H1 (cell line): ENCODE data around the gene CPO. TPM values are rescaled to one million over a fixed set of nuclear protein-coding genes. Genes with fewer than 3 reads are reported as not detected.

Experiments
- CTCF ChIA-PET: fragments of 300-600 bp; sonication (Branson Sonifier 250); formaldehyde crosslinking; loops from one replicate; lab custom pipeline; 2021; ENCODE audit not compliant: partially characterized antibody; lab: Charles Lee
- POLR2A ChIA-PET: fragments of 300-600 bp; sonication (Branson Sonifier 250); formaldehyde crosslinking; loops from one replicate; lab custom pipeline; 2021; ENCODE audit warnings: inconsistent platforms; ENCODE audit not compliant: partially characterized antibody; lab: Charles Lee
- DNase-seq, 2 experiments: peaks; one replicate each; pipeline versions ENCODE4 v3.0.0 to v3.0.0-alpha.2; 2010 to 2022; ENCODE audit warnings: low spot score in 2 of 2, low read depth in 1 of 2, mixed read lengths in 1 of 2
- FAIRE-seq: peaks from 2 replicates; lab custom pipeline; 2011; peaks lifted over from hg19 to GRCh38; lab: Jason Lieb, UNC
- H2AFZ ChIP-seq: 2 replicates; pipeline ENCODE4 v1.8.1; 2012; ENCODE audit warnings: low read length, inconsistent platforms
- H2AK5ac ChIP-seq: 2 replicates; pipeline ENCODE4 v1.6.1; 2013; ENCODE audit warnings: low read depth, low read length
- H2BK120ac ChIP-seq: replicated peaks from 2 replicates; pipeline ENCODE3; 2013; ENCODE audit warnings: low read depth, low read length, inconsistent platforms
- H2BK12ac ChIP-seq: 2 replicates; pipeline ENCODE4 v1.6.1; 2013; ENCODE audit warnings: low read depth, low read length
- H2BK15ac ChIP-seq: 2 replicates; pipeline ENCODE4 v1.6.1; 2013; ENCODE audit warnings: low read length
- H2BK20ac ChIP-seq: 2 replicates; pipeline ENCODE4 v1.6.1; 2013; ENCODE audit warnings: low read length
- H2BK5ac ChIP-seq: 2 replicates; pipeline ENCODE4 v1.6.1; 2013; ENCODE audit warnings: low read depth, low read length
- H3K14ac ChIP-seq: 2 replicates; pipeline ENCODE4 v1.6.1; 2013; ENCODE audit warnings: inconsistent platforms; ENCODE audit not compliant: insufficient read length
- H3K18ac ChIP-seq: 2 replicates; pipeline ENCODE4 v1.6.1; 2013; ENCODE audit warnings: low read length; ENCODE audit errors: extremely low read depth
- H3K23ac ChIP-seq: 2 replicates; pipeline ENCODE4 v1.6.1; 2013; ENCODE audit warnings: inconsistent platforms; ENCODE audit not compliant: insufficient read length
- H3K23me2 ChIP-seq: 2 replicates; pipeline ENCODE4 v1.6.1; 2013; ENCODE audit warnings: low read depth, low read length
- H3K27ac ChIP-seq: 2 replicates; pipeline ENCODE4 v1.6.1; 2011; ENCODE audit warnings: low read depth, low read length, inconsistent platforms
- H3K27me3 ChIP-seq, 4 experiments: replicated peaks in 1 of 4; 1 replicate in 1 of 4; 2 replicates in 3 of 4; pipeline versions ENCODE4 v1.6.1 to v1.8.1; 2011 to 2013; ENCODE audit warnings: low read length in 3 of 4, mild to moderate bottlenecking in 3 of 4, inconsistent platforms in 2 of 4, mixed read lengths in 2 of 4, moderate library complexity in 1 of 4; ENCODE audit not compliant: control insufficient read depth in 3 of 4, insufficient read depth in 3 of 4; ENCODE audit errors: extremely low read depth in 1 of 4
- H3K36me3 ChIP-seq, 4 experiments: 2 replicates each; pipeline versions ENCODE4 v1.6.1 to v1.8.1; 2011 to 2013; ENCODE audit warnings: mild to moderate bottlenecking in 4 of 4, low read length in 3 of 4, moderate library complexity in 2 of 4, control low read depth in 1 of 4, inconsistent platforms in 1 of 4; ENCODE audit not compliant: insufficient read depth in 4 of 4, control insufficient read depth in 2 of 4
- H3K4ac ChIP-seq: replicated peaks from 2 replicates; pipeline ENCODE3; 2013; ENCODE audit warnings: low read length, low read depth, mixed read lengths, inconsistent platforms; ENCODE audit not compliant: insufficient read length
- H3K4me1 ChIP-seq, 4 experiments: replicated peaks in 1 of 4; 1 replicate in 1 of 4; 2 replicates in 3 of 4; pipeline versions ENCODE4 v1.6.1 to v1.8.1; 2011 to 2013; ENCODE audit warnings: low read length in 3 of 4, inconsistent platforms in 2 of 4, mixed read lengths in 1 of 4; ENCODE audit not compliant: insufficient read depth in 4 of 4, control insufficient read depth in 3 of 4
- H3K4me2 ChIP-seq, 2 experiments: 2 replicates each; pipeline versions ENCODE4 v1.6.1 to v1.8.1; 2011 to 2013; ENCODE audit warnings: low read depth in 2 of 2, low read length in 2 of 2, control low read depth in 1 of 2, inconsistent platforms in 1 of 2, mild to moderate bottlenecking in 1 of 2; ENCODE audit not compliant: insufficient read depth in 1 of 2
- H3K4me3 ChIP-seq, 4 experiments: fragments of 200-600, 300-600 bp in 1 of 4; sonication (generic), shearing (Covaris generic), sonication (Bioruptor Twin) in 1 of 4; 2 replicates each; pipeline versions ENCODE4 v1.5.1 to v1.8.1; 2011 to 2016; ENCODE audit warnings: low read length in 4 of 4, low read depth in 3 of 4, control low read depth in 2 of 4, inconsistent platforms in 2 of 4, mild to moderate bottlenecking in 2 of 4, mixed read lengths in 1 of 4, moderate library complexity in 1 of 4; ENCODE audit not compliant: insufficient read depth in 2 of 4; ENCODE audit errors: extremely low read depth in 1 of 4
- H3K56ac ChIP-seq: replicated peaks from 2 replicates; pipeline ENCODE3; 2013; ENCODE audit warnings: low read depth, mild to moderate bottlenecking, mixed read lengths, low read length, inconsistent platforms; ENCODE audit not compliant: insufficient read length
- H3K79me1 ChIP-seq: 2 replicates; pipeline ENCODE4 v1.6.1; 2013; ENCODE audit warnings: low read depth, low read length, control low read depth
- H3K79me2 ChIP-seq, 2 experiments: 2 replicates each; pipeline versions ENCODE4 v1.6.1 to v1.8.1; 2012 to 2013; ENCODE audit warnings: low read length in 2 of 2, mild to moderate bottlenecking in 2 of 2, inconsistent platforms in 1 of 2; ENCODE audit not compliant: insufficient read depth in 2 of 2, control insufficient read depth in 1 of 2
- H3K9ac ChIP-seq, 4 experiments: replicated peaks in 1 of 4; 1 replicate in 1 of 4; 2 replicates in 3 of 4; pipeline versions ENCODE4 v1.6.1 to v1.8.1; 2011 to 2013; ENCODE audit warnings: low read depth in 3 of 4, low read length in 3 of 4, control low read depth in 2 of 4, mild to moderate bottlenecking in 2 of 4, moderate library complexity in 2 of 4, inconsistent platforms in 1 of 4; ENCODE audit errors: extremely low read depth in 1 of 4
- H3K9me3 ChIP-seq, 2 experiments: 2 replicates each; pipeline versions ENCODE4 v1.6.1 to v1.8.1; 2012 to 2013; ENCODE audit warnings: mild to moderate bottlenecking in 2 of 2, moderate library complexity in 2 of 2, control low read depth in 1 of 2, inconsistent platforms in 1 of 2, low read depth in 1 of 2, low read length in 1 of 2, mixed read lengths in 1 of 2; ENCODE audit not compliant: insufficient read depth in 2 of 2
- H4K20me1 ChIP-seq, 2 experiments: replicated peaks in 1 of 2; 2 replicates each; pipeline versions ENCODE3 to v1.8.1; 2011 to 2013; ENCODE audit warnings: inconsistent platforms in 2 of 2, low read length in 2 of 2, mild to moderate bottlenecking in 1 of 2; ENCODE audit not compliant: insufficient read depth in 2 of 2, control insufficient read depth in 1 of 2
- H4K5ac ChIP-seq: 2 replicates; pipeline ENCODE4 v1.6.1; 2013; ENCODE audit warnings: low read length, low read depth, mixed read lengths, inconsistent platforms; ENCODE audit not compliant: insufficient read length
- H4K8ac ChIP-seq: 2 replicates; pipeline ENCODE4 v1.8.0; 2013; ENCODE audit warnings: mild to moderate bottlenecking, moderate library complexity, low read length, inconsistent platforms; ENCODE audit not compliant: insufficient read depth; ENCODE audit errors: extremely low read depth
- H4K91ac ChIP-seq: replicated peaks from 2 replicates; pipeline ENCODE3; 2013; ENCODE audit warnings: low read length, mixed read lengths, inconsistent platforms; ENCODE audit not compliant: insufficient read length
- ASH2L ChIP-seq: fragments of 200-600, 300-600 bp; sonication (generic); IDR thresholded peaks from one replicate; pipeline ENCODE4 v1.7.1; 2017; ENCODE audit warnings: low read length
- ATF3 ChIP-seq: IDR thresholded peaks from 2 replicates; pipeline ENCODE4 v1.6.1; 2011; ENCODE audit warnings: low read depth, mild to moderate bottlenecking, low read length; ENCODE audit not compliant: insufficient read depth
- BACH1 ChIP-seq: IDR thresholded peaks from 2 replicates; pipeline ENCODE4 v1.6.1; 2012; ENCODE audit warnings: low read length, improper control_type of control experiment
- CBX5 ChIP-seq: fragments of 300-800, 300-1000 bp; sonication (generic); IDR thresholded peaks from 2 replicates; pipeline ENCODE4 v1.7.1; 2016; ENCODE audit warnings: antibody characterized with exemption, low read length, low read depth
- EP300 ChIP-seq, 2 experiments: IDR thresholded peaks; 1 replicate in 1 of 2; 2 replicates in 1 of 2; pipeline ENCODE4 v1.6.1; 2011 to 2012; ENCODE audit warnings: low read depth in 2 of 2, low read length in 2 of 2, mild to moderate bottlenecking in 2 of 2, borderline replicate concordance in 1 of 2, inconsistent platforms in 1 of 2, moderate library complexity in 1 of 2
- NANOG ChIP-seq: IDR thresholded peaks from 2 replicates; pipeline ENCODE4 v1.6.1; 2011; ENCODE audit warnings: low read length, low read depth, mild to moderate bottlenecking, inconsistent platforms; ENCODE audit not compliant: insufficient read depth, poor library complexity, severe bottlenecking
- PHF8 ChIP-seq: fragments of 200-600 bp; sonication (generic); conservative IDR thresholded peaks from 2 replicates; pipeline ENCODE4 v1.7.1; 2012; ENCODE audit warnings: low read depth, mild to moderate bottlenecking, inconsistent platforms, low read length, moderate library complexity
- POLR2A ChIP-seq, 2 experiments: IDR thresholded peaks; 1 replicate in 1 of 2; 2 replicates in 1 of 2; pipeline ENCODE4 v1.6.1; 2011; ENCODE audit warnings: low read depth in 2 of 2, low read length in 2 of 2, mild to moderate bottlenecking in 2 of 2; ENCODE audit errors: control extremely low read depth in 1 of 2
- SIRT6 ChIP-seq: IDR thresholded peaks from one replicate; pipeline ENCODE4 v1.7.1; 2012; ENCODE audit warnings: low read length, inconsistent platforms
- polyA plus RNA-seq, 7 experiments: library from polyadenylated mRNA; depleted of rRNA in 3 of 7; stranded (reverse) in 5 of 7; unstranded in 2 of 7; fragments of >200 nt in 5 of 7; fragments of 200-250 nt in 2 of 7; gene quantifications; 1 replicate in 5 of 7; 2 replicates in 1 of 7; 4 replicates in 1 of 7; pipeline versions ENCODE4 v1.2.1 to v1.2.3, GENCODE V29; 2011 to 2013; ENCODE audit warnings: missing spikeins in 2 of 7, mixed read lengths in 2 of 7
- total RNA-seq: library from RNA; stranded (reverse); fragmentation: NEBNext Ultra II Directional; extraction: Animal tissue kit (Norgen Biotek cat#: 25700); gene quantifications from 2 replicates; pipeline ENCODE4 v1.2.1, GENCODE V29; 2021

CPO gene
- total and polyA plus RNA-seq, 2 of the 8 experiments (the other 6 are each of a cell fraction or from before 2014, with no cell fraction given): 1.3 TPM

GRCh38 chr2:206955253-206955652 lies 15.9 kb downstream of the CPO start:
- H2BK20ac ChIP-seq: no peak overlapping the region
- CTCF ChIA-PET: interaction anchor here (0.7 kb wide), 1 partner anchor 124 kb away, joined by 3 read pairs; no protein-coding TSS in a partner anchor
- no peak overlapping the region for H3K4ac ChIP-seq
- no peak for DNase-seq
- no peak overlapping the region for H2BK12ac ChIP-seq
- no peaks in the 10 kb centered on the region for H3K27me3 ChIP-seq
- no peak overlapping the region for H4K91ac ChIP-seq
- POLR2A ChIA-PET: no interaction called here
- no peak overlapping the region for H2AK5ac ChIP-seq
- H3K23ac ChIP-seq: no peak overlapping the region
- TF ChIP-seq NANOG (no peak), SIRT6 (no peak), ASH2L (no peak), BACH1 (no peak), POLR2A (IDR thresholded peaks at IDR 0.05; ENCODE audit: control extremely low read depth in 1 of 2, low read depth in 2 of 2, low read length in 2 of 2) (no peak), PHF8 (no peak), CBX5 (no peak), ATF3 (no peak), EP300 (IDR thresholded peaks at IDR 0.05; ENCODE audit: borderline replicate concordance in 1 of 2, low read depth in 2 of 2, low read length in 2 of 2) (no peak)
- FAIRE-seq: no peak
- H3K27ac ChIP-seq: no peak overlapping the region
- H3K4me1 ChIP-seq: no peaks in the 10 kb centered on the region
- no peaks in the 10 kb centered on the region for H4K20me1 ChIP-seq
- H2BK120ac ChIP-seq: no peak overlapping the region
- H3K9me3 ChIP-seq: peaks cover 7 to 15% of the 10 kb centered on the region in 2 experiments; a peak in 3 of 4 replicates
- H2BK15ac ChIP-seq: no peak overlapping the region
- no peak overlapping the region for H2BK5ac ChIP-seq
- H3K14ac ChIP-seq: no peak overlapping the region
- H4K8ac ChIP-seq: no peak overlapping the region
- no peak overlapping the region for H3K9ac ChIP-seq
- H3K4me2 ChIP-seq: no peak overlapping the region
- no peaks in the 10 kb centered on the region for H3K23me2 ChIP-seq
- H4K5ac ChIP-seq: no peak overlapping the region
- H2AFZ ChIP-seq: no peak overlapping the region
- H3K56ac ChIP-seq: no peak overlapping the region
- H3K18ac ChIP-seq: no peak overlapping the region
- no peaks in the 10 kb centered on the region for H3K79me1 ChIP-seq
- H3K36me3 ChIP-seq: no peaks in the 10 kb centered on the region
- no peak overlapping the region for H3K4me3 ChIP-seq
- no peaks in the 10 kb centered on the region for H3K79me2 ChIP-seq
